A549 (cell line): ENCODE results near the gene TBCK. TPM values are rescaled to one million over a fixed set of nuclear protein-coding genes. Genes with fewer than 3 reads are reported as not detected.

ENCODE experiments used
- ATAC-seq, 2 experiments: fragments of 200-7000 bp in 1 of 2; fragments of >200 bp in 1 of 2; cut with Nextera tagmentation in 1 of 2; cut with Tn5 transposase in 1 of 2; 3 replicates each; pipeline versions ENCODE4 v1.8.0 to v1.9.1; 2018 to 2020; ENCODE audit warnings: mild to moderate bottlenecking in 1 of 2, moderate library complexity in 1 of 2
- CTCF ChIA-PET: fragments of 300-600 bp; sonication (Branson Sonifier 250); formaldehyde crosslinking; extraction: SDS; loops from one replicate; lab custom pipeline; 2021; ENCODE audit warnings: antibody characterized with exemption, inconsistent platforms; lab: Yijun Ruan, JAX
- POLR2A ChIA-PET: fragments of 350-600 bp; formaldehyde crosslinking; extraction: SDS; loops from one replicate; lab custom pipeline; 2021; ENCODE audit warnings: antibody characterized with exemption, inconsistent platforms; lab: Yijun Ruan, JAX
- DNase-seq, 2 experiments: peaks; one replicate each; pipeline versions ENCODE4 v3.0.0 to v3.0.0-alpha.2; 2011 to 2016; ENCODE audit warnings: low read depth in 1 of 2, low spot score in 1 of 2
- FAIRE-seq: peaks from 2 replicates; lab custom pipeline; 2011; peaks lifted over from hg19 to GRCh38; lab: Jason Lieb, UNC
- H3K27ac ChIP-seq, 2 experiments: fragments of >200 bp; sonication (Bioruptor Twin); formaldehyde crosslinking; 3 replicates each; pipeline ENCODE4 v1.5.1; 2016 to 2017
- H3K4me1 ChIP-seq: fragments of >200 bp; sonication (Bioruptor Twin); formaldehyde crosslinking; 3 replicates; pipeline ENCODE4 v1.6.1; 2016
- H3K4me2 ChIP-seq: fragments of >200 bp; sonication (Bioruptor Twin); formaldehyde crosslinking; 3 replicates; pipeline ENCODE4 v1.6.1; 2016
- H3K4me3 ChIP-seq: fragments of >200 bp; sonication (Bioruptor Twin); formaldehyde crosslinking; 3 replicates; pipeline ENCODE4 v1.5.1; 2016
- H3K9me3 ChIP-seq: fragments of >200 bp; sonication (Bioruptor Twin); formaldehyde crosslinking; 3 replicates; pipeline ENCODE4 v1.6.1; 2016
- ATOH8 ChIP-seq: fragments of 250-450 bp; sonication (Bioruptor Pico); IDR thresholded peaks from 2 replicates; pipeline ENCODE4 v1.5.0; 2020; ENCODE audit warnings: low read depth, mild to moderate bottlenecking, moderate library complexity
- CBX8 ChIP-seq: fragments of 200-600 bp; sonication (generic); IDR thresholded peaks from 2 replicates; pipeline ENCODE4 v1.6.1; 2016
- CHD2 ChIP-seq: fragments of 150-350 bp; IDR thresholded peaks from 2 replicates; pipeline ENCODE4 v1.6.1; 2014; ENCODE audit warnings: low read length; ENCODE audit not compliant: partially characterized antibody
- CHD4 ChIP-seq: fragments of 200-600 bp; sonication (generic); IDR thresholded peaks from 2 replicates; pipeline ENCODE4 v1.6.1; 2016; ENCODE audit warnings: antibody characterized with exemption, mild to moderate bottlenecking, borderline replicate concordance
- EHF ChIP-seq: fragments of 250-450 bp; sonication (Bioruptor Pico); IDR thresholded peaks from 2 replicates; pipeline ENCODE4 v1.5.0; 2020; ENCODE audit warnings: mild to moderate bottlenecking
- EP300 ChIP-seq, 2 experiments: fragments of >200 bp; sonication (Bioruptor Twin); formaldehyde crosslinking; IDR thresholded peaks; 2 replicates in 1 of 2; 3 replicates in 1 of 2; pipeline ENCODE4 v1.6.1; 2016 to 2017
- ESRRA ChIP-seq: fragments of 150-350 bp; IDR thresholded peaks from 2 replicates; pipeline ENCODE4 v1.6.1; 2014; ENCODE audit warnings: mild to moderate bottlenecking, low read length, borderline replicate concordance
- FOSL2 ChIP-seq, 2 experiments: fragments of 450-650 bp in 1 of 2; fragments of >200 bp in 1 of 2; sonication (Bioruptor Twin) in 1 of 2; formaldehyde crosslinking; IDR thresholded peaks; 2 replicates each; pipeline versions ENCODE4 v1.5.0 to v1.6.1; 2016 to 2020; ENCODE audit warnings: mild to moderate bottlenecking in 1 of 2, moderate library complexity in 1 of 2
- FOXS1 ChIP-seq: fragments of 250-450 bp; sonication (Bioruptor Pico); IDR thresholded peaks from 2 replicates; pipeline ENCODE4 v1.5.0; 2020; ENCODE audit warnings: mild to moderate bottlenecking, moderate library complexity
- GATA3 ChIP-seq: IDR thresholded peaks from 2 replicates; pipeline ENCODE4 v1.6.1; 2012; ENCODE audit warnings: borderline replicate concordance
- HDAC2 ChIP-seq: fragments of 200-600 bp; sonication (generic); IDR thresholded peaks from 2 replicates; pipeline ENCODE4 v1.6.1; 2016
- HEYL ChIP-seq: fragments of 250-450 bp; sonication (Bioruptor Pico); IDR thresholded peaks from 2 replicates; pipeline ENCODE4 v1.8.0; 2021; ENCODE audit warnings: mild to moderate bottlenecking, moderate library complexity
- HOXA7 ChIP-seq: fragments of 250-450 bp; sonication (Bioruptor Pico); IDR thresholded peaks from 2 replicates; pipeline ENCODE4 v1.5.0; 2020; ENCODE audit warnings: mild to moderate bottlenecking, moderate library complexity
- HOXB5 ChIP-seq: fragments of 250-450 bp; sonication (Bioruptor Pico); IDR thresholded peaks from 2 replicates; pipeline ENCODE4 v1.5.0; 2020; ENCODE audit warnings: mild to moderate bottlenecking, moderate library complexity
- KDM1A ChIP-seq: fragments of 200-600 bp; sonication (generic); IDR thresholded peaks from 2 replicates; pipeline ENCODE4 v1.6.1; 2016; ENCODE audit warnings: low read depth, mild to moderate bottlenecking
- KDM5A ChIP-seq: fragments of 200-600 bp; sonication (generic); IDR thresholded peaks from 2 replicates; pipeline ENCODE4 v1.6.1; 2016; ENCODE audit warnings: antibody characterized with exemption, mild to moderate bottlenecking
- MAZ ChIP-seq: fragments of 150-350 bp; IDR thresholded peaks from 2 replicates; pipeline ENCODE4 v1.6.1; 2014; ENCODE audit warnings: antibody characterized with exemption, low read depth, low read length, borderline replicate concordance
- NFE2L2 ChIP-seq: fragments of 150-350 bp; conservative IDR thresholded peaks from 2 replicates; pipeline ENCODE4 v1.6.1; 2014; ENCODE audit warnings: low read length
- NR3C1 ChIP-seq: fragments of >200 bp; sonication (Bioruptor Twin); formaldehyde crosslinking; IDR thresholded peaks from 3 replicates; pipeline ENCODE4 v1.6.1; 2017
- PHF8 ChIP-seq: fragments of 200-600 bp; sonication (generic); IDR thresholded peaks from 2 replicates; pipeline ENCODE4 v1.6.1; 2016; ENCODE audit warnings: low read depth, mild to moderate bottlenecking, antibody characterized with exemption, moderate library complexity, borderline replicate concordance
- POLR2A ChIP-seq: IDR thresholded peaks from 2 replicates; pipeline ENCODE4 v1.6.1; 2012; ENCODE audit warnings: mild to moderate bottlenecking, low read length
- RARB ChIP-seq: fragments of 250-450 bp; sonication (Bioruptor Pico); IDR thresholded peaks from 2 replicates; pipeline ENCODE4 v1.8.0; 2021; ENCODE audit warnings: mild to moderate bottlenecking, moderate library complexity
- RCOR1 ChIP-seq: fragments of 150-350 bp; IDR thresholded peaks from 2 replicates; pipeline ENCODE4 v1.6.1; 2014; ENCODE audit warnings: antibody characterized with exemption, low read length, low read depth
- RFX5 ChIP-seq: fragments of 450-650 bp; IDR thresholded peaks from 2 replicates; pipeline ENCODE4 v1.7.1; 2014; ENCODE audit warnings: antibody characterized with exemption, mild to moderate bottlenecking, moderate library complexity
- SMC3 ChIP-seq: fragments of >200 bp; sonication (Bioruptor Twin); formaldehyde crosslinking; IDR thresholded peaks from 3 replicates; pipeline ENCODE4 v1.6.1; 2018; ENCODE audit warnings: inconsistent platforms
- SREBF2 ChIP-seq: fragments of 450-650 bp; IDR thresholded peaks from 2 replicates; pipeline ENCODE4 v1.6.1; 2014; ENCODE audit warnings: mild to moderate bottlenecking, moderate library complexity
- ZC3H11A ChIP-seq: fragments of 450-650 bp; IDR thresholded peaks from 2 replicates; pipeline ENCODE4 v1.6.1; 2014; ENCODE audit warnings: antibody characterized with exemption, mild to moderate bottlenecking
- WGBS: methylation state at CpG from one replicate; pipeline ENCODE4 v1.1.6; 2017; ENCODE audit errors: missing lambda C conversion rate; 5-methylcytosine and 5-hydroxymethylcytosine counted together
- polyA plus RNA-seq, 4 experiments: library from polyadenylated mRNA; depleted of rRNA in 3 of 4; stranded (reverse); fragments of >200 nt; fragmentation: RNase III in 1 of 4; extraction: RNeasy Plus Mini Kit Qiagen cat#74134 plus additional on column Dnase treatment in 1 of 4; gene quantifications; 2 replicates in 3 of 4; 3 replicates in 1 of 4; pipeline ENCODE4 v1.2.3, GENCODE V29; 2011 to 2017
- TF ChIP-seq, protein P1 (sequence below): fragments of 200-600 bp; sonication (generic); IDR thresholded peaks from 2 replicates; pipeline ENCODE4 v1.6.1; 2016; ENCODE audit warnings: antibody characterized with exemption, mild to moderate bottlenecking, moderate library complexity
- TF ChIP-seq, protein P2 (sequence below): IDR thresholded peaks from 2 replicates; pipeline ENCODE4 v1.6.1; 2012

TBCK gene
- polyA plus RNA-seq, 2 of the 4 experiments (the other 2 are of a cell fraction): 3.9 to 18.4 TPM

- ATAC-seq: no peak
- ChIA-PET CTCF (no interaction called here), POLR2A (no interaction called here)
- no peak overlapping the region for H3K4me2 ChIP-seq
- no peak overlapping the region for H3K4me3 ChIP-seq
- no peaks in the 10 kb centered on the region for H3K9me3 ChIP-seq
- TF ChIP-seq MAZ (no peak), ZC3H11A (no peak), HDAC2 (no peak), SMC3 (no peak), PHF8 (no peak), ATOH8 (CRISPR knock-in tag) (no peak), EHF (CRISPR knock-in tag) (no peak), NR3C1 (no peak), SREBF2 (no peak), GATA3 (no peak), KDM5A (no peak), RCOR1 (no peak), CHD2 (no peak)
- TF ChIP-seq, protein P1, sequence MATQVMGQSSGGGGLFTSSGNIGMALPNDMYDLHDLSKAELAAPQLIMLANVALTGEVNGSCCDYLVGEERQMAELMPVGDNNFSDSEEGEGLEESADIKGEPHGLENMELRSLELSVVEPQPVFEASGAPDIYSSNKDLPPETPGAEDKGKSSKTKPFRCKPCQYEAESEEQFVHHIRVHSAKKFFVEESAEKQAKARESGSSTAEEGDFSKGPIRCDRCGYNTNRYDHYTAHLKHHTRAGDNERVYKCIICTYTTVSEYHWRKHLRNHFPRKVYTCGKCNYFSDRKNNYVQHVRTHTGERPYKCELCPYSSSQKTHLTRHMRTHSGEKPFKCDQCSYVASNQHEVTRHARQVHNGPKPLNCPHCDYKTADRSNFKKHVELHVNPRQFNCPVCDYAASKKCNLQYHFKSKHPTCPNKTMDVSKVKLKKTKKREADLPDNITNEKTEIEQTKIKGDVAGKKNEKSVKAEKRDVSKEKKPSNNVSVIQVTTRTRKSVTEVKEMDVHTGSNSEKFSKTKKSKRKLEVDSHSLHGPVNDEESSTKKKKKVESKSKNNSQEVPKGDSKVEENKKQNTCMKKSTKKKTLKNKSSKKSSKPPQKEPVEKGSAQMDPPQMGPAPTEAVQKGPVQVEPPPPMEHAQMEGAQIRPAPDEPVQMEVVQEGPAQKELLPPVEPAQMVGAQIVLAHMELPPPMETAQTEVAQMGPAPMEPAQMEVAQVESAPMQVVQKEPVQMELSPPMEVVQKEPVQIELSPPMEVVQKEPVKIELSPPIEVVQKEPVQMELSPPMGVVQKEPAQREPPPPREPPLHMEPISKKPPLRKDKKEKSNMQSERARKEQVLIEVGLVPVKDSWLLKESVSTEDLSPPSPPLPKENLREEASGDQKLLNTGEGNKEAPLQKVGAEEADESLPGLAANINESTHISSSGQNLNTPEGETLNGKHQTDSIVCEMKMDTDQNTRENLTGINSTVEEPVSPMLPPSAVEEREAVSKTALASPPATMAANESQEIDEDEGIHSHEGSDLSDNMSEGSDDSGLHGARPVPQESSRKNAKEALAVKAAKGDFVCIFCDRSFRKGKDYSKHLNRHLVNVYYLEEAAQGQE: no peak
- TF ChIP-seq, protein P2, sequence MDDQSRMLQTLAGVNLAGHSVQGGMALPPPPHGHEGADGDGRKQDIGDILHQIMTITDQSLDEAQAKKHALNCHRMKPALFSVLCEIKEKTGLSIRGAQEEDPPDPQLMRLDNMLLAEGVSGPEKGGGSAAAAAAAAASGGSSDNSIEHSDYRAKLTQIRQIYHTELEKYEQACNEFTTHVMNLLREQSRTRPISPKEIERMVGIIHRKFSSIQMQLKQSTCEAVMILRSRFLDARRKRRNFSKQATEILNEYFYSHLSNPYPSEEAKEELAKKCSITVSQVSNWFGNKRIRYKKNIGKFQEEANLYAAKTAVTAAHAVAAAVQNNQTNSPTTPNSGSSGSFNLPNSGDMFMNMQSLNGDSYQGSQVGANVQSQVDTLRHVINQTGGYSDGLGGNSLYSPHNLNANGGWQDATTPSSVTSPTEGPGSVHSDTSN: no peak
- 80% methylated on average over 6 of the region's 6 CpGs for WGBS
- no peak for FAIRE-seq
- no peak overlapping the region for H3K27ac ChIP-seq
- DNase-seq: no peak
- no peaks in the 10 kb centered on the region for H3K4me1 ChIP-seq
Measured at GRCh38 chr4:106109929-106110328, 206.1 kb downstream of the TBCK start.

GRCh38 chr4:106105697-106106096 lies 210.3 kb downstream of the TBCK start:
- Histone ChIP-seq H3K9me3 (no peaks in the 10 kb centered on the region), H3K4me3 (no peak overlapping the region), H3K4me1 (no peaks in the 10 kb centered on the region), H3K27ac (no peak overlapping the region), H3K4me2 (no peak overlapping the region)
- POLR2A ChIA-PET: no interaction called here
- ATAC-seq: no peak
- WGBS: 79% methylated on average over 4 of the region's 4 CpGs
- no peak for FAIRE-seq
- TF ChIP-seq, protein P2: no peak
- TF ChIP-seq HOXA7 (CRISPR knock-in tag) (no peak), RARB (no peak), KDM1A (no peak), PHF8 (no peak), EP300 (IDR thresholded peaks at IDR 0.05) (no peak), POLR2A (no peak), FOSL2 (IDR thresholded peaks at IDR 0.05) (no peak), FOSL2 (CRISPR knock-in tag; IDR thresholded peaks at IDR 0.05) (no peak), CBX8 (no peak), CHD4 (no peak), SMC3 (no peak), GATA3 (no peak), NFE2L2 (no peak), CHD2 (no peak), RFX5 (no peak), HEYL (CRISPR knock-in tag) (no peak), FOXS1 (CRISPR knock-in tag) (no peak), HOXB5 (CRISPR knock-in tag) (no peak), ESRRA (no peak)
- TF ChIP-seq, protein P1: no peak
- CTCF ChIA-PET: no interaction called here
- no peak for DNase-seq
